NCI-H345 (cell line): Measurements from ENCODE around the gene RSL1D1.
"Not testable (repeated sequence)": the region's sequence is repeated elsewhere in the genome, so short reads cannot be mapped to it uniquely, and the experiment has no call there.

Source experiments
- DNase-seq: peaks from one replicate; lab custom pipeline; 2025; lab: John Stamatoyannopoulos, UW

RSL1D1 gene

DNA sequence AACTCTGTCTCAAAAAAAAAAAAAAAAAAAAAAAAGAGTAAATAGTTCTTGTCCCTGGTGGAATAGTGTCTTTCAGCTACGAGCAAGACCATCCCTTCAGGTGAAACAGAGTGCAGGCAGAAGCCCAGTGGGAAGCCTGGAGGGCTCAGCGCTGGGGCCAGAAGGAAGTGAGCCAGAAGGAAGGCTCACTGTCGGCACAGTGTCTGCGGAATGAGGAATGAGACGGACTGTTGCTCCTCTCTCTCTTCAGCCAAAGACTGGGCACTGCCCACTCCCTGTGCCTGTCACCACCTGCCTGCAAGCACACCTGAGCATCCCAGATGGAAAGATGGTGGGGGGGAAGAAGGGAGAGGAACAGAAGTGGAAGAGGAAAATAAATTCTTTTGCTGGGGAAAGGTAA lies 7.5 kb downstream of the RSL1D1 start:
- DNase-seq, result no peak

- DNase-seq, result no peak
These were observed 8.1 kb downstream of the RSL1D1 start for GRCh38 chr16:11843206-11843605.

DNA sequence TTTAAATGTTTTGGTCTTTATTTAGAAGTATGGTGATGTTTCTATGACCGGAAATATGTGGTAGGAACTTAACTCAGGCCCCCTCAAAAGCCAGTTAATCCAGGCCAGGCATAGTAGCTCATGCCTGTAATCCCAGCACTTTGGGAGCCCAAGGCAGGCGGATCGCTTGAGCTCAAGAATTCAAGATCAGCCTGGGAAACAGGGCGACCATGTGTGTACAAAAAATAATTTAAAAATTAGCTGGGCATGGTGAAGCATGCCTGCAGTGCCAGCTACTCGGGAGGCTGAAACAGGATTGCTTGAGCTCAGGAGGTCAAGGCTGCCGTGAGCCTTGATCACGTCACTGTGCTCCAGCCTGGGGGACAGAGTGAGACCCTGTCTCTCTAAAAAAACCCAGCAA lies 10.3 kb downstream of the RSL1D1 start:
- no peak for DNase-seq

DNA sequence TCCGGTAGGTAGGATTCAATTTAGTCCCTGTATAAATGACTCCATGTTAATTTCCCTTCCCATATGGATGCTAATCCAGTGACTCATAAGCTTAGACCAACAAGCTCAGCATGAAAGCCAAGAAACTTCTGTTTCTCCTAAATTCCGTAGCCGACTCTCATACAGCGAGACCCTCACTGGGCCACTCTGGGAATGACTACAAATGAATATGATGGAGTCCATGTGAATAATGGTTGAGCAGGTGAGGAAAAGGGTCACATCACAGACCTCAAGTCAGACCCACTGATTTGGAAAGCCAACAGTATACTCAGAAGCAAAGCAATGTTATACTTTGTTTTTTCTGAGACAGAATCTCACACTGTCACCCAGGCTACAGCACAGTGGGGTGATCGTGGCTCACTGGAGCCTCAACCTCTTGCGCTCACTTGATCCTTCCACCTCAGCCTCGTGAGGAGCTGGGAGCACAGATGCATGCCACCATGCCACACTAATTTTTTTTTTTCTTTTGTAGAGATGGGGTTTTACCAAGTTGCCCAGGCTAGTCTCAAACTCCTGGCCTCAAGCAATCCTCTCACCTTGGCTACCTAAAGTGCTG lies 14.6 kb downstream of the RSL1D1 start:
- DNase-seq, result no peak

GRCh38 chr16:11835891-11836649 lies 15.3 kb downstream of the RSL1D1 start:
- no peak for DNase-seq

DNA sequence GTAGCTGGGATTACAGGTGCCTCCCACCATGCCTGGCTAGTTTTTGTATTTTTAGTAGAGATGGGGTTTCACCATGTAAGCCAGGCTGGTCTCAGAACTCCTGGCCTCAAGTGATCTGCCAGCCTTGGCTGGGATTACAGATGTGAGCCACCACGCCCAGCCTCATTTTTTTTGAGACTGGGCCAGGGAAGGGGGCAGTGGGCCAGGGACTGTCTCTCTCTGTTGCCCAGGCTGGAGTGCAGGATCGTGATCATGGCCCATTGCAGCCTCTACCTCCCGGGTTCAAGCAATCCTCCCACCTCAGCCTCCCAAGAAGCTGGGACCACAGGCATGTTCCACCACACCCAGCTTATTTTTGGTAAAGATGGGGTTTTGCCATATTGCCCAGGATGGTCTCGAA lies 16.0 kb downstream of the RSL1D1 start:
- no peak for DNase-seq

- DNase-seq, result no peak
These were observed 17.2 kb downstream of the RSL1D1 start for GRCh38 chr16:11833951-11834695.

- no peak for DNase-seq
These were observed 22.6 kb downstream of the RSL1D1 start for GRCh38 chr16:11828696-11829095.

DNA sequence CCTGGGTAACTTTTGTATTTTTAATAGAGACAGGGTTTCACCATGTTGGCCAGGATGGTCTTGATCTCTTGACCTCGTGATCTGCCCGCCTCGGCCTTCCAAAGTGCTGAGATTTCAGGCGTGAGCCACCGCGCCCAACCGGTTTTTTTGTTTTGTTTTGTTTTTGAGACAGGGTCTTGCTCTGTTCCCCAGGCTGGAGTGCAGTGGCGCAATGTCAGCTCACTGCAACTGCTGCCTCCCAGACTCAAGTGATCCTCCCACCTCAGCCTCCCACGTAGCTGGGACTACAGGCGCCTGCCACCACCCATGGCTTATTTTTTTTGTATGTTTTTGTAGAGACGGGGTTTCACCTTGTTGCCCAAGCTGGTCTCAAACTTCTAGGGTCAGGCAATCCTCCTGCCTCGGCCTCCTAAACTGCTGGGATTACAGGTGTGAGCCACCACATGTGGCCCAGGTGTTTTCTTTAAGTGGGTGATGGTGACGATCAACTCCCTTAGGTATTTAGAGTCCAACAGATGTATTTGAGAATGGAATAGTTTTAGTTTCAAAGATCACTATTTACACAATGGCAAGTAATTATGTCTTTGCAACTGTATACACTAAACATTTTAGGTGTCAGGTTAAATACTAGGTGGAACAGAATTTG lies 25.7 kb downstream of the RSL1D1 start:
- not testable (repeated sequence) for DNase-seq

DNA sequence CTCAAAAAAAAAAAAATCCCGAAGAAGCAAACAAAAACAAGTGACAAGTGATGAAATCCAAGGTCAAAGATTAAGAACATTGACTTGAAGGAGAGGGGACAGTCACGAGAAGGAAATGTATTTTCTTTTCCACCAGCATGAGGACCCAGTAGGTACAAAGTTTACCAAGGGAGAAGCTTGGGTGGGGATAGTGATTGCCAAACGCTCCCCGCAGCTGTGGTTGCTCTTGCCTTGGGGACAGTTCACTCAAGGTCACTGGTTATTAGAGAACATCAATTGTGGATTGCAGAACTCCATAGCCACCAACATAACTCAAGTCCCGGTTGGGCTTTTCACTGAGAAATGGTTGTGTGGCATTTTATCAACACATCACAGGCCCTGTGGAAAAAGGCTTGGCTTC lies 27.0 kb downstream of the RSL1D1 start:
- no peak for DNase-seq

- not testable (repeated sequence) for DNase-seq
These were observed 27.7 kb downstream of the RSL1D1 start for GRCh38 chr16:11823645-11824044.

DNA sequence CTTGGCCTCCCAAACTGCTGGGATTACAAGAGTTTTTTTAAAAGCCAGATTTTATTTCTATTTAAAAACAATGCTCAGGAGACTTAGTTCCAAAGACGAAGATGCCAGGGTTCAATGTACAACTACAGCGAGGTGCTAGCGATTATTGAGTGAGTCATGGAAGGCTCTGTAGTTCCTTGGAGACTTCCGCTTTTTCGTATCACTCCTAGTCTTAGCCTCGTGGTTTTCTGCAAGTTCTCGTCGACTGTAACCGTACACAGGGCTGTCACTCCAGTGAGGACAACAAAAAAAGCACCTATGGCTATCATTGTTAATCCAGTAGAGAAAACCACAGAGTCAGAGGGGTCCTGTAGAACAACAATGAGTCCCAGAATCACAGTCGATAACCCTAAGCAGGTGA lies 31.5 kb downstream of the RSL1D1 start:
- no peak for DNase-seq

DNA sequence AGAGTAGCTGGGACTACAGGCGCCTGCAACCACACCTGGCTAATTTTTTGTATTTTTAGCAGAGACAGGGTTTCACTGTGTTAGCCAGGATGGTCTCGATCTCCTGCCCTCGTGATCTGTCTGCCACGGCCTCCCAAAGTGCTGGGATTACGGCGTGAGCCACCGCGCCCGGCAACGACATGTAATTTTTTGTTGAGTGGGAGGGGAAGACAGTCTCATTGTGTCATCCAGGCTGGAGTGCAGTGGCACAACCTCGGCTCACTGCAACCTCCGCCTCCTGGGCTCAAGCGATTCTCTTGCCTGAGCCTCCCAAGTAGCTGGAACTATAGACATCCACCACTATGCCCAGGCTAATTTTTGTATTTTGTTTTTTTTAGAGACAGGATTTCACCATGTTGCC lies 32.4 kb downstream of the RSL1D1 start:
- not testable (repeated sequence) for DNase-seq

DNA sequence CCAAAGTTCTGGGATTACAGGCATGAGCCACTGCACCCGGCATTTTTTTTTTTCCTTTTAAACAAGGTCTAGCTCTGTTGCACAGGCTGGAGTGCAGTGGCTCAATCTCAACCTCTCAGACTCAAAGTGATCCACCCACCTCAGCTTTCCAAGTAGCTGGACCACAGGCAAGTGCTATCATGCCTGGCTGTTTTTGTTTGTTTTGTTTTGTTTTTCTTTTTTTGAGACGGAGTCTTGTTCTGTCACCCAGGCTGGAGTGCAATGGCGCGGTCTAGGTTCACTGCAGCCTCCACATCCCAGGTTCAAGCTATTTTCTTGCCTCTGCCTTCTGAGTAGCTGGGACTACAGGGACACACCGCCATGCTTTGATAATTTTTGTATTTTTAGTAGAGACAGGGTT lies 35.2 kb downstream of the RSL1D1 start:
- DNase-seq, result no peak

GRCh38 chr16:11814800-11815199 lies 36.5 kb downstream of the RSL1D1 start:
- DNase-seq, result not testable (repeated sequence)

DNA sequence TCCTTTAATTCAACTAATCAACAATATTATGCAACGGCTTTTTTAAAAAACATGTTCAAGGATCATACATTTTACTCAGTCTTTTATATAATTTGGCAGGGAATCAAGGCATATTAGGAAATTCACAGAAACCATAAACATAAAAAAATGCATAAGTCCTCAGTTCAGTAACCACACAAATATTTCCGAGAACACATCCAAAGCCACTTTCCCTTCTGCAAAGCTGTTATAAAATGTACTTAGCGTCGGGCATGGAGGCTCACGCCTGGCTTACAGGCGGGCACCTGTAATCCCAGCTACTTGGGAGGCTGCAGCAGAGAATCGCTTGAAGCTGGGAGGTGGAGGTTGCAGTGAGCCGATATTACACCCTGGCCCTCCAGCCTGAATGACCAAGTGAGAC lies 44.6 kb downstream of the RSL1D1 start:
- no peak for DNase-seq

DNA sequence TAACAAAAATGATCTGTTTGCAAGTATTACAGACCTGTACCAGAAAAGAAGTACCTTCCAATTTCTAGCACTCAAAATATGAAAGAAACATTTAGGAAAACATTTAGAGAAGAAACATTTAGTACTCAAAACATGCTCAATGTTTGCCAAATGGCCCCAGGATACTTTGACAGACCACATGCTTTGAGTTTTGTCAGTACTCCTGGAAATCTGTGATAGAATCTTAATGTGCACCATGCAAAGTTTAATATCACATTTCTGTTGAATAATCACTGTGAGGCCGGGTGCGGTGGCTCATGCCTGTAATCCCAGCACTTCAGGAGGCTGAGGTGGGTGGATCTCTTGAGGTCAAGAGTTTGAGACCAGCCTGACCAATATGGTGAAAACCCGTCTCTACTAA lies 45.8 kb downstream of the RSL1D1 start:
- DNase-seq, result no peak

DNA sequence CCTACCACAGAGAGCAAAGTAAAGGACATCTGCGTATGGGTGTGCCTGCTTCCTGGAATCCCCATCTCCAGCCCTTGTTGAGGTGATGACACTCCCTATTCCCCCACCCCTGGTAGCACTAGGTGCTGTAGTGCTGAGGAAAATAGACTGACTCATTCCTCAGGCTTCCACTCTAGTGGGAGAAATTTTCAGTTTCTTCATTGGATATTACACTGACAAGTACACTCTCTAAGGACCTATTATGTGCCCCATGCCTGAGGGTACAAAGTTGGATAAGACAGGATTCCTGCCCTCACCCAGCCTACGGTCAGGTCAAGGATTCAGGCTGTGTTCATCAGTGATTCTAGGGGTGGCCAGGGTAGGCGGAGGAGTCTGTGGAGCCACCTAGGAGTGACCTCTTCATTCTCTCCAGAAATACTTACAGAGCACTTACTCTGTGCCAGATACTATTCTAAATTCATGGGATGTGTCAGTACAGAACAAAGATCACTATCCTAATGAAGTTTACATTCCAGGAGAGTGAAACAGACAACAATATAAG lies 49.8 kb downstream of the RSL1D1 start:
- DNase-seq, result no peak

- no peak for DNase-seq
These were observed 51.0 kb downstream of the RSL1D1 start for GRCh38 chr16:11800382-11800718.

DNA sequence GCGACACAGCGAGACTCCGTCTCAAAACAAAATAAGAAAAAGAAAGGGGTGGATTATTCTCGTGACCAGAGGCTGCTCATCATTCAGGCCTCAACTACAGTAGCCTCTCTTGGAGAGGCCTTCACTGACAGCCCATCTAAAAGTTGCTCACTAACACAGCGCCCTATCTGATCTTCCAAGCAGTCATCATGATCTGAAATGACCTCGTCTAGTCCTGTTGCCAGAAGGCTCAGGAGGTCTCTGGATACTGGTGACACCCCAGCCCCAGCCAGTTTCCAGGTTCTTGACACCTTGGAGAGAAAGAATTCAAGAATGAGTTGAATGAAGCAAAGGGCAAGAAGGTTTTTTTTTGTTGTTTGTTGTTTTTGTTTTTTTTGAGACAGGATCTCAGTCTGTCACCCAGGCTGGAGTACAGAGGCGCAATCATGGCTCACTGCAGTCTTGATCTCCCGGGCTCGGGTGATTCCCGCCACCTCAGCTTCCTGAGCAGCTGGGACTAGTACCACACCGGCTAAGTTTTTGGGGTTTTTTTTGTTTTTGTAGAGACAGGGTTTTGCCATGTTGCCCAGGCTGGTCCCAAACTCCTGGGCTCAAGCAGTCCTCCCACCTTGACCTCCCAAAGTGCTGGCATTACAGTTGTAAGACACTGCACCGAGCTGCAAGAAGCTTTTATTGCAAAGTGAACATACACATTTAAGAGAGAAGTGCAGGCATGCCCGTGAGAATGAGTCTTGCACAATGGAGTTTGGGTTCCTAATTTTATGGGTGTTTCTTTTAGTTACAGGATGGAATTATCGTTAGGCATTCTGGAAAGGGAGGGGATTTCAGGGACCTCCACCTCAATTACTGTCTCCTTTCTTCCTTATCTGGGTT lies 51.6 kb downstream of the RSL1D1 start:
- DNase-seq, result no peak

- no peak for DNase-seq
These were observed 52.3 kb downstream of the RSL1D1 start for GRCh38 chr16:11799017-11799381.

DNA sequence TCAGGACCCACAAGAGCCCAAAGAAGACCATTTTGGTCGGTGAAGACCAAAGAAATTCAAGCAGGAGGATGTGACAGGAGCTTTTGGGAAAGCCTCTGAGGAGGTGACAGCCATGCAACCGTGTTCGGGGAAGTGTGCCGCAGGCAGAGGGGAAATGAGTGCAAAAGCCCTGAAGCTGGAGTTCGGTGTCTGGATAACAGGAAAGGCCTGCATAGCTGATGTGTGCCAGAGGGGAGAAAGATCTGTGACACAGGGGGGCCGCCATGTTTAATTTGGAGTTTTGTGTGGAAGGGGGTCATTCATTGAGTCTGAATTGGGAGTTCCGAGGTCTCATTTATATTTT lies 53.4 kb downstream of the RSL1D1 start:
- DNase-seq, result no peak
